Right lung (tissue), 5 donors: Measurements from ENCODE around the gene CDC5L. TPM values are rescaled to one million over a fixed set of nuclear protein-coding genes. Genes with fewer than 3 reads are reported as not detected.

ENCODE experiments used
- DNase-seq, 2 donors: peaks; one replicate each; pipeline ENCODE4 v3.0.0-alpha.2; 2013
- polyA plus RNA-seq, 5 donors: library from polyadenylated mRNA; unstranded; fragments of 120-200 nt; gene quantifications; one replicate each; pipeline versions ENCODE4 v1.2.1 to v1.2.3, GENCODE V29; 2013; ENCODE audit warnings: inconsistent platforms in 1 of 5, low replicate concordance in 1 of 5; ENCODE audit not compliant: insufficient read length in 5 of 5, insufficient read depth in 1 of 5

The CDC5L gene
- polyA plus RNA-seq, 5 donors = 27.3 to 40.8 (median 37.5) TPM

DNA sequence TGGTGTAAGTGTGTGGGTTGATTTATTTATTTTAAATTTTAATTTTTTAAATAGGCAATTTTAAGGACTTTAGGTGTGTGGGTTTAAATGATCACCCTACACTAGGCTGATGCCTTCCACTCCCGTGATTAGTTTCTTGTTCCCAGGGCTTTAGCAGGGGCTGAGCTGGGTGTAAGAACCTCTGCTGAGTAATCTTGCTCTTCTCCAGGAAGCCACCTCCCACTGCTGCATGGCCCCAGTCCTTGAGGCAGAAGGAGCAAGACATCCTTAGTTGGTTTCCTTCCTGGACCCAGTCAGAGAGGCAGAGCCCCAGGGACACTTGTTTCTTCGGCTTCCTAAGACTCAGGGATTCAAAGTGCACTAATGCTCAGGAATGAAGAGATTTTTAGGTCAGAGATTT, 19.8 kb upstream of the CDC5L start:
- no peak for DNase-seq

- no peak for DNase-seq
Measured at GRCh38 chr6:44373051-44373450, 14.5 kb upstream of the CDC5L start.

DNA sequence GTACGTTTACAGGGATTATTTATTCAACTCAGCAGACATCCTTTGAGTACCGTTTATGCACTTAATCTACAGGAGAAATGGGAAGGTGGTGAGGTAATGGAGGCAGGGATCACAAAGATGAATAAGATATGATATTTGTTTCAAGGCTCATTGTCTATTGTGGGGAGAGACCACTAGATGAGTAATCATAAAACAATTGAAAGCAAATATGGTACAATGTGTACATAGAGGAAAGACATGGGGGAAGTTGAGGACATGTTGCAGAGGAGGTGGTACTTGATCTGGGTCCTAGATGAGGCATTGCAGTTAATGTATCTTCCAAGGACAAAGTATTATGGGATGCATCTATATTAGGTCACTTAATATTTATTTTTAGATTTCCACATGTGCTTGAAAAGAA, 13.7 kb upstream of the CDC5L start:
- DNase-seq = no peak

DNA sequence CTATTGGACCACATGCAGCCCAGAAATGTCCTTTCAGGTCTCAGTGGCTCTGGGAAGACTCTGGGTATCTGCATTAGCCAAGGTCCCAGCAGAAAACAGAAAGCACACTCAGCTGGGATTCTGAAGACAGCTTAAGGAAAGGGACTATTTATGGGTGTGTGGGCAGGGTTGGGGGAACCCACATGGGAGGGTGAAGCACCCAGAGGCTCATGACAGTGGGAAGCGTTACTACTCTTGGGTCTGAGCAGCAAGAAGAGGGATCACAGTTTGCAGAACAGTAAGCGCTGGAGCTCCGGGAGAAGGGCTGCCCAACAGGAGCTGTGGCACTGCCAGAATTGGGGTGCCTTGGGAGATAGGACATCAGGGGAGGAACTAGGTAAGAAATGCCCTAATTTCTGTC, 12.4 kb upstream of the CDC5L start:
- no peak for DNase-seq

GRCh38 chr6:44377484-44377883, 10.0 kb upstream of the CDC5L start:
- no peak for DNase-seq

- DNase-seq = no peak
Measured at GRCh38 chr6:44377971-44378370, 9.5 kb upstream of the CDC5L start.

GRCh38 chr6:44381739-44382138, 5.8 kb upstream of the CDC5L start:
- no peak for DNase-seq

DNA sequence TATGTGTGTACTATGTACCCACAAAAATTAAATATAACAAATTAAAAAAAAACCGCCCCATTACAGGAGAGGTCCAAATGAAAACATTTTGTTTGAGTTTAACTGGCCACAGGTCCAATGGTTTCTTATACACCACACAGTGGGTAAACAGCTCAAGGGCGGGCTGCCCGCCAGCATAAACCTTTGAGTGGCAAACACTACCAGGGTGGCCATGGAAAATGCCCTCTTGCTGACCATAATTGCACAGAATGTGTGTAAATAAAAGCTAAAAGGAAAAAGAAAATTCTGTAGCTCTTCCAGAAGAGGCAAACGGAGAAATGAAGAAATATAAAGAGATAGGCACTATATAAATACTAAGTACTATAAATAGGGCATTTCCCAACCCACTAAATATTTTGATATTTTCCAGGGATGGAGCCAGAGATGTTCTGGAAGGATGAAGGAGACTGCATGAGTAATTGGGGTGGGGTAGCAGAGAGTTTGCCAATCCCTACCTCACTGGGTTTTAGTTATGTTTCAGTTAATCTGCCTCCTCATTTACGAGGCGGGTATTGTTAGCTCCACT, 1.1 kb upstream of the CDC5L start:
- DNase-seq = peak; percentile 13 to 36

GRCh38 chr6:44386929-44387345, 569 bp upstream of the CDC5L start:
- DNase-seq = peak in 1 of 2 donors; percentile 24

- DNase-seq = no peak
Measured at GRCh38 chr6:44388135-44388487, 605 bp downstream of the CDC5L start.

DNA sequence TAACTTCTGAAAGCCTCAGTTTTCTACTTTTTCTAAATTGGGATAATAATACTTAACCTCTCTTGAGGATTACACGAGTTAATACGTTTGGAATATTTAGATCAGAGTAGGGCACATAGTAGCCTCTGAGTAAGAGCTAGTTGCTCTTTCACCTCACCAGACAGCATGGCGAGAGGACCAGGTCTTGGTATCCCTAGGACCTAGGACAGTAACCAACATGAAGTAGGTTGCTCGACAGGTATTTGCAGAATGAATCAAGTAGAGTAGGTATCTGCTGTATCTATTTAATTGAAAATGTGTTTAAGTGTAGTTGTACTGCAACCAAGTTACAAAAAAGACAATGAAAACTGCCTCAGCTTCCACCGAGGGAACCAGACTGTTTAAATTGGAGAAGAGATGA, 1.4 kb downstream of the CDC5L start:
- DNase-seq = no peak

GRCh38 chr6:44390158-44390683, 2.7 kb downstream of the CDC5L start:
- peak in 1 of 2 donors; percentile 19 for DNase-seq

GRCh38 chr6:44395501-44395900, 8.0 kb downstream of the CDC5L start:
- no peak for DNase-seq

DNA sequence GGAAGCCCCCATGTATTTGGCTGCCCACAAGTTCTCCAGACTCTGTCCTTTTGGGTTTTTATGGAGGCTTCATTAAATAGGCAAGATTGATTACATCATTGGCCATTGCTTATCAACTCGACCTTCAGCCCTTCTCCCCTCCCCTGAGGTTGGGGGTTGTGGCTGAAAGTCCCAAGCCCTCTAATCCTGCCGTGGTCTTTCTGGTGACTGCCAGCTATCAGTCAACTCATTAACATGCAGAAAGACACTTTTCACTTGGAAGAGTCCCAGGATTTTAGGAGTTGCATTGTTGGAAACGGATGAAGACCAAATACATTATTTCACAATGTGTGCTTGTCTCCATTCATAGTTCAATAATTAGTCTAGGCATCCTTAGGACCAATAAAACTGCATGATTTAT, 9.5 kb downstream of the CDC5L start:
- no peak for DNase-seq

DNA sequence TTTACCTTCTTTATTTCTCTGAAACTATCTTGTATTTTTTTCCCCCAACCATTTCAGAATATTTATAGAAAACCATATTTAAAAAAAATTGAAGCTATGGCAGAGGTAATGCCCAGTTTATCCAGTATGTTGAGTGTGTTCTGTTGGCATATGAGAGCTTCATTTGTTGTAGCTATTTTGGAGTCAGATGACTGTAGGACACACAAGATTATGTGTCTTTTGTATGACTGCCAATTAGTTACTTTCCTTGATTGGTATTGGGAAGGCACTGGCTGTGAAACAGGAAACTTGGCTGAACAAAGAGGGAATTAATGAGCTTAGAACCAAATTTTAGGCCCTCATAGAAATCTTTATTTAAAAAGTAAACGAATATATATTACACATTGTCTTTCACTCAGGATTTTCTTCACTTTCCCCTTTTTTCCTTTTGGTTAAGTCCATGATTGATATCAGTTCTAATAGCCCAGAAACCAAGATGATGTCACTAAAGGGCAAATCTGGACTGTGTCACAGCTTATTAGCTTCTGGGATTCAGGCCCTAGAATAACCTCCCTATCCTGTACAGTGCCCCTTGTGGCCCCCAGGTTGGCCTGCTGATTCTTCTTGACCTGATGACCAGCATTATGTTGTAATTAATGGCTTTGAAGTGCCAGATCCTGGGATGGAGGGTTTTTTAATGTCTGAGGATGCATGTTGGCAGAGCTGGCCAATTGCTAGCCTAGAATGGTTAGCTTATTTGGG, 10.1 kb downstream of the CDC5L start:
- no peak for DNase-seq

DNA sequence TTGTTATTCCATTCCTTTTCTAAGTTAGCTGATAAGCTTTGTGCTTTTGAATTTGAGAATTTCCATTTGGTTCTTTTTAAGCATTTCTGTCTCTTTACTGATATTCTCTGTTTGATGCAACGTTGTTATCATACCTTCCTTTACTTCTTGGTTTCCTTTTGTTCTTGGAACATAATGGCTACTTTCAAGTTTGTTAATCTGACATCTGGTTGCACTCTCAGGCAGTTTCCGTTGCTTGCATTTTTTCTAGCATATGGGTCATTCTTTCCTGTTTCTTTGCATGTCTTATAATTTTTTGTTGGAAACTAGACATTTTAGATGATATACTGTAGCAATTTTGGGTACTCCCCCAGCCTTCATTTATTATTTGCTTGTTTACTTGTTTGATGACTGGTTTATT, 12.5 kb downstream of the CDC5L start:
- no peak for DNase-seq

- no peak for DNase-seq
Measured at GRCh38 chr6:44400572-44400971, 13.1 kb downstream of the CDC5L start.

DNA sequence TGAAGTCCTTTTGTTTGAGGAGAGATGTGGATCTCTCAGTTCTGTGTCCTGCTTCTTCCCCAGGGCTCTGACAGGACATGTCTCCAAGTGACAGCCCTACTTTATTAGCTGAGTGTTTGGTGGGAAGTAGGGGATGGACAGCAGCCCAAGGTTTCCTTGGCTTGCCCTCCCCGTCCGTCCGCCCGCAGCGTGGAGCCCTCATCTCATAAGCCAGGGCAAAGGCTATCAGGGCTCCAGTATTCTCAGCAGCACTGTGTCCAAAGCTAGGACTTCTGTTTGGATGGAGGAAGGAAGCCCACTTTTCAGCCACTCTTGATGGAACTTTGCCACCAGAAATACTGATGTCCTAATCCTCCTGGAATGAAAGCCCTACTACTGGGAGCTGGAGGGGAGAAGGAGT, 13.6 kb downstream of the CDC5L start:
- no peak for DNase-seq

GRCh38 chr6:44404022-44404714, 16.7 kb downstream of the CDC5L start:
- DNase-seq = no peak

GRCh38 chr6:44404715-44405099, 17.2 kb downstream of the CDC5L start:
- no peak for DNase-seq

DNA sequence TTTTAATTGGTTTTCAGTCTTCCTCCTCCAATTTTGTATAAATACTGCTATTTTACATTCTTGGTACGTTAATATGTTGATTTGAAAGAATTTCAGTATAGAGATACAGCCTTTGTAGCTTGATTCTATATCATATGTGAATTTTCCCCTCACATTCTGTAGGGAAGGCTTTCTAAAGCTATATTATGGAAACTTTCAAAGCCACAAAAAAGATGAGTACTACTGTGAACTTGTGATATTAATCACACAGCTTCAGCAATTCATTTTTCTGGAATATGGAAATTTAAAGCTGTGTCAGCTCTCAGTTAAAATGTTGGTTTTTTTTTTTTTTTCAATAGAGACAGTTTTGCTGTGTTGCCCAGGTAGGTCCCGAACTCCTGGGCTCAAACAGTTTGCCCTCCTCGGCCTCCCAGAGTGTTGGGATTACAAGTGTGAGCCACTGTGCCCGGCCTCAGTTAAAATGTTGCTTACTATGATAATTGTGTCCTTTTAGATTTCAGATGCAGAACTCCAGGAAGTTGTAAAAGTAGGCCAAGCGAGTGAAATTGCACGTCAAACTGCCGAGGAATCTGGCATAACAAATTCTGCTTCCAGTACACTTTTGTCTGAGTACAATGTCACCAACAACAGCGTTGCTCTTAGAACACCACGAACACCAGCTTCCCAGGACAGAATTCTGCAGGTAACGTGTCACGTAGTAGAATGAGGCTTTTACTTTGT, 20.6 kb downstream of the CDC5L start:
- DNase-seq = no peak

DNA sequence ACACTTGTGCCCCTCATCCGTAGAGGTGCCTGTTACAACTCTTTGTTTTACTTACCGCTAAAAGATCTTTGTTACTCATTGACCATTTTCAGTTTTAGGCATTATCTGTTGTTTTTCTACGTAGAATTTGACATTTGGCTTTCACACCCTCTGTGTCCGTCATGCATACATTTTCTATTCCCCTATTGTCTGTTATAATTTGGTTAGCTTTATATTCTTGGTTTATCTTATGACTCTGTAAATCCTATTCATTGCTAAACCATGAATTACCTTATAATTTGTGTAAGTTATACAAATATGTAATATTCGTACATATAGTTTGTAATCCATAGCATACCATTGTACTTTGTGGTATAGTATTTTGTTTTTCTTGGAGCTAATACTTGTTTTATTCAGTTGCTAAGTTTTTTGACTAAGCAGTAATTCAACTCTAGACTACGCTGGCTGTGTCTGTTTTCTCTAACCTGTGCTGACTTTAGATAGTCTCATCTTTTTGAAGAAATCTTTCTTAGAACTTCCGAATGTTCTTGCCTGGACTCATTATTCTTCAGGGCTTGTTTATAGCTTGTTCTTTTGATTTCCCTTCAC, 21.8 kb downstream of the CDC5L start:
- DNase-seq = no peak
